K562 (cell line): ENCODE results near the gene DNAJB7. TPM values are rescaled to one million over a fixed set of nuclear protein-coding genes. Genes with fewer than 3 reads are reported as not detected.

Experiments
- CBX1 ChIP-seq: sonication (generic); IDR thresholded peaks from 2 replicates; pipeline ENCODE4 v1.6.1; 2016; ENCODE audit warnings: antibody characterized with exemption, low read depth, mild to moderate bottlenecking
- CBX3 ChIP-seq, 2 experiments: IDR thresholded peaks; 1 replicate in 1 of 2; 2 replicates in 1 of 2; pipeline ENCODE4 v1.6.1; 2012; ENCODE audit warnings: inconsistent platforms in 2 of 2, low read length in 2 of 2, borderline replicate concordance in 1 of 2, control low read depth in 1 of 2
- EP400 ChIP-seq: fragments of 450-650 bp; IDR thresholded peaks from 2 replicates; pipeline ENCODE4 v1.6.1; 2017; ENCODE audit warnings: antibody characterized with exemption, mild to moderate bottlenecking, moderate library complexity
- ERF ChIP-seq: fragments of 450-650 bp; formaldehyde crosslinking; IDR thresholded peaks from 2 replicates; pipeline ENCODE4 v1.4.0; 2020; ENCODE audit warnings: mild to moderate bottlenecking, mixed read lengths
- ESRRA ChIP-seq: fragments of 450-650 bp; IDR thresholded peaks from 2 replicates; pipeline ENCODE4 v1.6.1; 2014; ENCODE audit warnings: low read depth, mild to moderate bottlenecking, moderate library complexity, borderline replicate concordance
- IRF9 ChIP-seq: fragments of 450-650 bp; IDR thresholded peaks from 2 replicates; pipeline ENCODE4 v1.6.1; 2016; ENCODE audit warnings: missing biosample characterization, missing genetic modification characterization
- KAT8 ChIP-seq: fragments of 450-650 bp; IDR thresholded peaks from 2 replicates; pipeline ENCODE4 v1.6.1; 2016; ENCODE audit warnings: low read depth, mild to moderate bottlenecking
- MCM2 ChIP-seq: fragments of 450-650 bp; IDR thresholded peaks from 2 replicates; pipeline ENCODE4 v1.6.1; 2017; ENCODE audit warnings: low read depth, mild to moderate bottlenecking
- MCM5 ChIP-seq: fragments of 450-650 bp; IDR thresholded peaks from 2 replicates; pipeline ENCODE4 v1.6.1; 2016; ENCODE audit warnings: low read depth
- MECOM ChIP-seq: fragments of 250-450 bp; sonication (Bioruptor Pico); IDR thresholded peaks from 2 replicates; pipeline ENCODE4 v1.8.0; 2022; ENCODE audit warnings: inconsistent platforms
- MEF2A ChIP-seq: IDR thresholded peaks from 2 replicates; pipeline ENCODE4 v1.6.1; 2011; ENCODE audit warnings: low read depth, mild to moderate bottlenecking, low read length, moderate library complexity; ENCODE audit not compliant: control insufficient read depth
- RERE ChIP-seq: sonication (generic); formaldehyde crosslinking; IDR thresholded peaks from 2 replicates; pipeline ENCODE4 v1.8.0; 2023; ENCODE audit warnings: missing genetic modification reagents, mild to moderate bottlenecking, borderline replicate concordance
- SAFB ChIP-seq: fragments of 200-400 bp; formaldehyde crosslinking; IDR thresholded peaks from 2 replicates; pipeline ENCODE4 v1.6.1; 2017; ENCODE audit warnings: low read depth, low read length, borderline replicate concordance
- SLC30A9 ChIP-seq: fragments of 250-450 bp; sonication (Bioruptor Pico); IDR thresholded peaks from 2 replicates; pipeline ENCODE4 v1.8.0; 2022; ENCODE audit warnings: mild to moderate bottlenecking, moderate library complexity
- TCF7L2 ChIP-seq: fragments of 150-350 bp; IDR thresholded peaks from 2 replicates; pipeline ENCODE4 v1.6.1; 2016; ENCODE audit warnings: low read depth, mild to moderate bottlenecking, low read length, moderate library complexity
- U2AF1 ChIP-seq: fragments of 200-400 bp; formaldehyde crosslinking; optimal IDR thresholded peaks from 2 replicates; pipeline ENCODE3; 2017; ENCODE audit warnings: mild to moderate bottlenecking, low read depth, low read length, moderate library complexity
- YBX1 ChIP-seq: fragments of 450-650 bp; IDR thresholded peaks from 2 replicates; pipeline ENCODE4 v1.7.1; 2016; ENCODE audit warnings: mild to moderate bottlenecking
- ZBTB33 ChIP-seq: sonication (generic); formaldehyde crosslinking; IDR thresholded peaks from 2 replicates; pipeline ENCODE4 v1.8.1; 2023; ENCODE audit warnings: mild to moderate bottlenecking, missing genetic modification reagents
- ZC3H8 ChIP-seq: fragments of 450-650 bp; IDR thresholded peaks from 2 replicates; pipeline ENCODE4 v1.6.1; 2017
- ZKSCAN1 ChIP-seq: fragments of 150-350 bp; IDR thresholded peaks from 2 replicates; pipeline ENCODE4 v1.6.1; 2016; ENCODE audit warnings: low read depth, low read length
- ZNF408 ChIP-seq: fragments of 250-450 bp; sonication (Bioruptor Pico); IDR thresholded peaks from 2 replicates; pipeline ENCODE4 v1.4.0; 2020; ENCODE audit warnings: low read depth, mild to moderate bottlenecking, moderate library complexity
- ZNF696 ChIP-seq: fragments of 250-450 bp; sonication (Bioruptor Pico); conservative IDR thresholded peaks from 2 replicates; pipeline ENCODE4 v1.4.0; 2020; ENCODE audit warnings: mild to moderate bottlenecking, moderate library complexity
- polyA plus RNA-seq, 8 experiments: library from polyadenylated mRNA; depleted of rRNA in 4 of 8; stranded (reverse) in 5 of 8; unstranded in 3 of 8; fragments of >200 nt; fragmentation: Nextera tagmentation in 2 of 8; fragmentation: Illumina TruSeq in 1 of 8; extraction: Ambion mirVana in 2 of 8; extraction: Trizol in 1 of 8; gene quantifications; 2 replicates each; pipeline versions ENCODE4 v1.2.1 to v1.2.3, GENCODE V29; 2011 to 2014; ENCODE audit warnings: inconsistent platforms in 1 of 8, missing spikeins in 1 of 8
- total RNA-seq, 7 experiments: library from RNA; depleted of rRNA in 6 of 7; stranded (reverse); fragments of >200 nt in 6 of 7; fragmentation: Illumina TruSeq in 2 of 7; extraction: Trizol in 2 of 7; gene quantifications; 2 replicates each; pipeline versions ENCODE4 v1.2.1 to v1.2.3, GENCODE V29; 2011 to 2021; ENCODE audit warnings: low replicate concordance in 1 of 7

DNAJB7 gene
- total and polyA plus RNA-seq, 9 of the 15 experiments (the other 6 are each of a cell fraction or from before 2014, with no cell fraction given): 0.13 to 0.21 TPM; not detected in 7

GRCh38 chr22:40856513-40857308, 5.2 kb downstream of the DNAJB7 start, which contains the start of the genes ST13 and XPNPEP3 (continued):
- no peak for TF ChIP-seq KAT8
- peak; percentile 27; the same call in 1 of the 2 replicates for TF ChIP-seq CBX1
- no peak for TF ChIP-seq MCM5
- no peak for TF ChIP-seq U2AF1
- TF ChIP-seq MEF2A: no peak
- no peak for TF ChIP-seq YBX1
- no peak for TF ChIP-seq SAFB
- no peak for TF ChIP-seq ZNF408 (CRISPR knock-in tag)
- TF ChIP-seq ZBTB33 (CRISPR knock-in tag): no peak
- no peak for TF ChIP-seq ERF (CRISPR knock-in tag)
- no peak for TF ChIP-seq IRF9 (tag)
- TF ChIP-seq ZNF696 (CRISPR knock-in tag): no peak
- TF ChIP-seq ESRRA: no peak; the same call in 1 of the 2 replicates
- no peak for TF ChIP-seq ZC3H8
- no peak for TF ChIP-seq TCF7L2
- TF ChIP-seq MCM2: no peak
- no peak for TF ChIP-seq CBX3 (IDR thresholded peaks at IDR 0.05; ENCODE audit: borderline replicate concordance in 1 of 2, low read length in 2 of 2)
- TF ChIP-seq EP400: peak; percentile 85
- TF ChIP-seq MECOM: no peak
- no peak for TF ChIP-seq RERE (CRISPR knock-in tag)
- TF ChIP-seq SLC30A9 (CRISPR knock-in tag): no peak
- no peak for TF ChIP-seq ZKSCAN1
